Adrenal gland (tissue), 12 donors: Measurements from ENCODE around the gene UGGT1. TPM values are rescaled to one million over a fixed set of nuclear protein-coding genes. Genes with fewer than 3 reads are reported as not detected.

ENCODE experiments used
- DNase-seq, 7 donors: peaks; one replicate each; pipeline ENCODE4 v3.0.0-alpha.2; 2019 to 2020
- H3K27ac ChIP-seq, 5 donors: fragments of 200-600 bp; sonication (generic) in 4 of 5; 1 replicate in 3 of 5; 2 replicates in 2 of 5; pipeline versions ENCODE4 v1.5.1 to v1.8.0; 2016 to 2020; ENCODE audit warnings: mild to moderate bottlenecking in 1 of 5
- H3K27me3 ChIP-seq: fragments of 200-600 bp; 2 replicates; pipeline ENCODE4 v1.8.0; 2021
- H3K36me3 ChIP-seq, 2 donors: fragments of 200-600 bp; replicated peaks in 1 of 2; 1 replicate in 1 of 2; 2 replicates in 1 of 2; pipeline versions ENCODE4 v1.5.1 to v1.8.0; 2018 to 2022
- H3K4me1 ChIP-seq, 2 donors: fragments of 200-600 bp; replicated peaks in 1 of 2; 1 replicate in 1 of 2; 2 replicates in 1 of 2; pipeline versions ENCODE4 v1.5.1 to v1.8.0; 2018 to 2021
- H3K4me3 ChIP-seq, 4 donors: fragments of 200-600 bp; sonication (generic) in 3 of 4; one replicate each; pipeline ENCODE4 v1.5.1; 2016 to 2018
- H3K9me3 ChIP-seq, 3 donors: fragments of 200-600 bp; sonication (generic) in 1 of 3; replicated peaks in 1 of 3; 1 replicate in 2 of 3; 2 replicates in 1 of 3; pipeline versions ENCODE4 v1.5.1 to v1.8.0; 2016 to 2021
- CTCF ChIP-seq, 6 experiments: fragments of 450-650 bp in 4 of 6; fragments of 200-600 bp in 2 of 6; sonication (generic) in 1 of 6; IDR thresholded peaks; 1 replicate in 5 of 6; 2 replicates in 1 of 6; pipeline versions ENCODE4 v1.5.1 to v1.8.0; 2016 to 2021; ENCODE audit warnings: antibody characterized with exemption in 6 of 6, mild to moderate bottlenecking in 2 of 6, moderate library complexity in 1 of 6
- POLR2A ChIP-seq, 2 donors: fragments of 450-650 bp; IDR thresholded peaks; one replicate each; pipeline ENCODE4 v1.6.1; 2017; ENCODE audit warnings: antibody characterized with exemption in 2 of 2, mild to moderate bottlenecking in 2 of 2, moderate library complexity in 1 of 2
- WGBS, 4 donors: extraction: QIAGEN DNeasy Blood & Tissue Kit in 2 of 4; methylation state at CpG; one replicate each; pipeline versions ENCODE4 v1.1.5 to v1.1.7; 2013 to 2017; 5-methylcytosine and 5-hydroxymethylcytosine counted together
- intact Hi-C, 2 donors: fragments of 100-400 bp; cut with DNase I; formaldehyde crosslinking; loops; one replicate each; pipeline versions ENCODE4 v1.14.1 to v1.15.0; 2022 to 2023
- polyA plus RNA-seq, 3 donors: library from polyadenylated mRNA; stranded (reverse); fragments of 200-250 nt in 2 of 3; fragments of 350-450 nt in 1 of 3; fragmentation: Illumina TruSeq in 1 of 3; extraction: RNeasy Lipid Tissue Mini Kit (QIAGEN cat#74804) in 1 of 3; gene quantifications; one replicate each; pipeline ENCODE4 v1.2.3, GENCODE V29; 2013 to 2014
- total RNA-seq, 9 donors: library from RNA; depleted of rRNA in 4 of 9; stranded (reverse); fragments of >200 nt in 4 of 9; fragments of 120-200 nt in 1 of 9; fragmentation: NEBNext Ultra II Directional in 1 of 9; extraction: Animal tissue kit (Norgen Biotek cat#: 25700) in 1 of 9; gene quantifications; one replicate each; pipeline versions ENCODE4 v1.1.0 to v1.2.4, GENCODE V29; 2013 to 2023
- donor health status: healthy with polysubstance abuse.
- donor health status: Bipolar disorder and iron deficiency.
- donor health status: DM: yes; HTN: yes; CAD: no.
- donor health status: DM: no; HTN: no; CAD: no.
- donor health status: DM: no; HTN: no; CAD: no.
- donor health status: DM: yes; HTN: yes; CAD: no.

Gene UGGT1
- total and polyA plus RNA-seq, 12 donors = 6.6 to 67.5 (median 41.5) TPM

GRCh38 chr2:128156812-128157211 is 65.8 kb downstream of the UGGT1 start:
- Histone ChIP-seq H3K9me3 (no peaks in the 10 kb centered on the region), H3K27ac (no peak overlapping the region), H3K36me3 (peaks cover 0 to 61% of the 10 kb centered on the region in 2 donors)

GRCh38 chr2:128157644-128158043 is 66.6 kb downstream of the UGGT1 start:
- WGBS, 4 donors = 92 to 98% (median 97%) methylated on average over 3 of the region's 3 CpGs
- intact Hi-C loops = no loop called here
- TF ChIP-seq POLR2A (IDR thresholded peaks at IDR 0.05) (no peak), CTCF (IDR thresholded peaks at IDR 0.05) (no peak)
- H3K4me1 ChIP-seq = peaks cover 12 to 14% of the 10 kb centered on the region in 2 donors
- no peaks in the 10 kb centered on the region for H3K9me3 ChIP-seq
- no peaks in the 10 kb centered on the region for H3K27me3 ChIP-seq
- no peak overlapping the region for H3K4me3 ChIP-seq
- DNase-seq = no peak
- no peak overlapping the region for H3K27ac ChIP-seq
- H3K36me3 ChIP-seq = peaks cover 0 to 53% of the 10 kb centered on the region in 2 donors

More at GRCh38 chr2:128156812-128157211, 65.8 kb downstream of the UGGT1 start:
- DNase-seq = no peak
- 86 to 96% (median 93%) methylated on average over 3 of the region's 3 CpGs for WGBS, 4 donors
- no peaks in the 10 kb centered on the region for H3K27me3 ChIP-seq
- intact Hi-C loops = no loop called here
- H3K4me1 ChIP-seq = peaks cover 12 to 14% of the 10 kb centered on the region in 2 donors
- H3K4me3 ChIP-seq = no peak overlapping the region
- TF ChIP-seq CTCF (IDR thresholded peaks at IDR 0.05) = no peak
- no peak for TF ChIP-seq POLR2A (IDR thresholded peaks at IDR 0.05)

GRCh38 chr2:128158176-128158575 is 67.2 kb downstream of the UGGT1 start:
- no peaks in the 10 kb centered on the region for H3K27me3 ChIP-seq
- H3K4me3 ChIP-seq = no peak overlapping the region
- intact Hi-C loops = no loop called here
- 85 to 100% (median 93%) methylated on average over 1 of the region's 1 CpG for WGBS, 4 donors
- H3K36me3 ChIP-seq = peaks cover 0 to 48% of the 10 kb centered on the region in 2 donors
- no peak for TF ChIP-seq CTCF (IDR thresholded peaks at IDR 0.05)
- TF ChIP-seq POLR2A (IDR thresholded peaks at IDR 0.05) = no peak
- no peak for DNase-seq
- peaks cover 12 to 14% of the 10 kb centered on the region in 2 donors for H3K4me1 ChIP-seq
- H3K27ac ChIP-seq = peak overlapping the region in 1 of 5 donors; percentile 6
- no peaks in the 10 kb centered on the region for H3K9me3 ChIP-seq

GRCh38 chr2:128159437-128159836 is 68.4 kb downstream of the UGGT1 start:
- Histone ChIP-seq H3K9me3 (no peaks in the 10 kb centered on the region), H3K4me1 (peaks cover 12 to 14% of the 10 kb centered on the region in 2 donors), H3K4me3 (no peak overlapping the region), H3K27me3 (no peaks in the 10 kb centered on the region), H3K36me3 (peaks cover 0 to 38% of the 10 kb centered on the region in 2 donors), H3K27ac (peak overlapping the region; percentile 33 to 74 (median 57))
- peak in 1 of 2 donors; percentile 50 for TF ChIP-seq POLR2A (IDR thresholded peaks at IDR 0.05)
- no peak for TF ChIP-seq CTCF (IDR thresholded peaks at IDR 0.05)
- DNase-seq = peak; percentile 41 to 87 (median 81)
- 39 to 45% (median 41%) methylated on average over 7 of the region's 7 CpGs for WGBS, 4 donors
- intact Hi-C loops = no loop called here
